ENCODE results near the gene C20orf144.

- TF ChIP-seq MAX (IDR thresholded peaks at IDR 0.05) (no peak), CTCF (IDR thresholded peaks at IDR 0.05; ENCODE audit: low read depth, low read length, missing input control) (no peak)
Measured at GRCh38 chr20:33662172-33662571, at the start of gene C20orf144.
